ENCODE measurements around the gene CHURC1. TPM values are rescaled to one million over a fixed set of nuclear protein-coding genes. Genes with fewer than 3 reads are reported as not detected.

Gene CHURC1
- 27.4 and 37.0 TPM in 2 replicates for total RNA-seq

DNA sequence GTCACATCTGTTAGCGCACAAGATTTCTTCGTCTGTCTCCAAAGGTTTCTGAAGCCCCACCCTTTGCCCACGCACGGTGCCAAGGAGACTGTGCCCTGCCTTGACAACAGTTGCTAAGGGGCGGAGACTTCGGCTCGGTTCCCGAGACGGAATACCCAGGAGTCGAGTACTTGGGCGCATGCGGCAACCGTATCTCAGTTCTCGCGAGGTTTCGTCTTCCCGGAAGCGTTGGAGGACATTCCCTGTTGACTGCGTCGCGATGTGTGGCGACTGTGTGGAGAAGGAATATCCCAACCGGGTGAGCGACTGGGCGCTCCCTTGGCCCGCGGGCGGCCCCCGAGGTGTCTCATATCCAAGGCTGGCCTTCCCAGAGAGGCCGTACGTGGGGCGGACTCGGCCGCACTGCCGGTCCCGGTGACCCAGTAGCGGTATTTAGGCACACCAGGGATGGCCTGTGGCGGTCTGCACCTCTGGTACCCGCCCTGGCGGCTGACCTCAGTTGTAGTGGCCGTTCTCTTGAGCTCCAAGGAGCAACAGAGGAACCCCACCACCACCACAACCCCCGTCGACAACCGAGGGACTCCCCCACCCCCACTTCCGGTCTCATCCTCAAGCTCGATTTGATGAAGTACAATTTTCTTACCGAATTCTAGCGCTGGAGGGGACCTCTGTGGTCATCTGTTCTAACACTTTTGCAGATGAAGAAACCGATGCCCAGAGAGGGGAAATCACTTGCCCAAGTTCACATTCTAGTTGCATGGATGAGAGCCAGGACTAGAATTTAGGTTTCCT, at the start of gene CHURC1:
CHURC1 (plus strand) TSS at position 219 of the 792 bp plus-strand sequence; CDS start at position 260, 41 bp downstream.

DNA sequence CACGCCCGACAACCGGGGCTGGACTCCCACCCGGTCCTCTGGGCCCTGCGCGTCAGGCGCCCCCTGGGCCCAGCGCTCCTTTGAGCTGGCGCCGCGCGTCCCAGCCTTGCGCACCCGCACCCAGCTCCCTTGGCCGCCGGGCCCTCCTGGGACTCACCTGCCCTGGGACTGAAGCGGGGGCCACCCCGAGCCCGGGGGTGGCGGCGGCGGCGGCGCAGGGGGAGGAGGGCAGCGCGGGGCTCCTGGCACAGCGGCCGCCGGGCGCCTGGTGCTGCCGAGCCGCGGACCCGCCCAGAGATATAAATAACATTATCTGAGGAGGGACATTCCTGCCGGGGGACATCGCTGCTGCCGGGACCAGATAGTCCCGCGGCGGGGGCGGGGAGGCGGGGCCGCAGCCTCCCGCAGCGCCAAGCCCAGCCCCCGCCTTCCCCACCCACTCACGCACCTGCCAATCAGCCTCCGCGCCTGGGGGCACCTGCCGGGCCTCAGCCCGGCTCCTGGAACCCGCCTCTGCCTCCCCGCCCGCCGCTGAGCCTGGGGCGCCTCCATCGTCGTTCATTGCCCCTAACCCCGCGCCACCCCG, 34.5 kb upstream of the CHURC1 start, which contains the start of gene SPTB:
SPTB (minus strand) TSS at position 273 of the 586 bp plus-strand sequence. CDS start 56,813 bp downstream, outside the sequence.

GRCh38 chr14:64942531-64943111, 28.4 kb downstream of the CHURC1 start, which contains the start of gene GPX2:
GPX2 (minus strand) TSS chr14:64942745; CDS start chr14:64942726, 19 bp downstream.

GRCh38 chr14:64971943-64972791, 57.9 kb downstream of the CHURC1 start, which contains the start of gene RAB15:
RAB15 (minus strand) TSS chr14:64972336; CDS start chr14:64972076, 260 bp downstream.

Other genes starting within 250 kb of the CHURC1 start
- gene PLEKHG3, start 210.0 kb upstream of the CHURC1 start, total RNA-seq, result 3.4 and 9.1 TPM in 2 replicates
- not detected in 2 replicates for gene SPTB, start 34.5 kb upstream of the CHURC1 start, total RNA-seq
- not detected in 2 replicates for gene GPX2, start 28.3 kb downstream of the CHURC1 start, total RNA-seq
- 1.6 and 2.2 TPM in 2 replicates for gene RAB15, start 57.9 kb downstream of the CHURC1 start, total RNA-seq
- 14.4 and 15.5 TPM in 2 replicates for gene FNTB, start 72.4 kb downstream of the CHURC1 start, total RNA-seq
- gene MAX, start 188.1 kb downstream of the CHURC1 start, total RNA-seq, result 28.2 and 28.6 TPM in 2 replicates

All from bronchus fibroblast of lung (primary cell).